ENCODE results near the gene TBC1D8. TPM values are rescaled to one million over a fixed set of nuclear protein-coding genes. Genes with fewer than 3 reads are reported as not detected.

The TBC1D8 gene
- total RNA-seq (2022; extraction: Qiagen RNA extraction; ENCODE audit: low read depth), result 26.2 to 40.4 TPM (median 35.5 TPM) in 5 replicates

GRCh38 chr2:101151146-101151858, at the start of gene TBC1D8:
TBC1D8 (minus strand) TSS chr2:101151382; CDS start chr2:101151253, 129 bp downstream.

GRCh38 chr2:101001691-101002561, 149.3 kb downstream of the TBC1D8 start, which contains the start of gene RPL31:
RPL31 (plus strand) TSS chr2:101002289; CDS start chr2:101002702, 413 bp downstream.

Other genes with a start within 250 kb of the TBC1D8 start
- gene RPL31, start 149.1 kb downstream of the TBC1D8 start, total RNA-seq (2022; extraction: Qiagen RNA extraction; ENCODE audit: low read depth), result 1,713 to 2,498 TPM (median 2,349 TPM) in 5 replicates
- 39.6 to 46.9 TPM (median 41.9 TPM) in 5 replicates for gene CNOT11, start 101.5 kb upstream of the TBC1D8 start, total RNA-seq (2022; extraction: Qiagen RNA extraction; ENCODE audit: low read depth)
- 34.1 to 44.0 TPM (median 41.2 TPM) in 5 replicates for gene RNF149, start 157.3 kb upstream of the TBC1D8 start, total RNA-seq (2022; extraction: Qiagen RNA extraction; ENCODE audit: low read depth)
- 5.9 to 9.7 TPM (median 7.8 TPM) in 5 replicates for gene CREG2, start 236.1 kb upstream of the TBC1D8 start, total RNA-seq (2022; extraction: Qiagen RNA extraction; ENCODE audit: low read depth)

Measured in A549 treated with CpdA at 1 μM for 4 hours (cell line).